Measurements from ENCODE around the gene STIP1.

DNA sequence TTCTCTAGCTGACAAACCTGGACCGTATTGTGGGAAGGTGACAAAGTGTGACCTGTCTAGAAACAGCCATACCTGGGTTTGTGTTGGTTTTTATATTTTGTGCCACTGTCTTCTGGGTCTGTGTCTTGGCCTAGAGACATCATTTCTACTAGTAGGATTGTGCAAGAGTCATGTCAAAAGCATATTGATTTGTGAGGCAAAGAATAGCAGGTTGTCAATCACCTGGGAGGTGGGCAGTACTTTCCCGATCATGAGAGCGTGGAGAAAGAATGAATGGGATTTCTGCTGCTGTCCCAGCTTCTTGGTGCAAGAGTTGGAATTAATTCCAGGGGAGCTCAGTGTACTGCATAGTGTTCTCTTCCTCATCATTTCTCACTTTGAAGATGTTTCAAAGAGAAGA, 15.6 kb downstream of the STIP1 start:
- no peak for TF ChIP-seq POLR2A (IDR thresholded peaks at IDR 0.05)
- TF ChIP-seq, protein P1, sequence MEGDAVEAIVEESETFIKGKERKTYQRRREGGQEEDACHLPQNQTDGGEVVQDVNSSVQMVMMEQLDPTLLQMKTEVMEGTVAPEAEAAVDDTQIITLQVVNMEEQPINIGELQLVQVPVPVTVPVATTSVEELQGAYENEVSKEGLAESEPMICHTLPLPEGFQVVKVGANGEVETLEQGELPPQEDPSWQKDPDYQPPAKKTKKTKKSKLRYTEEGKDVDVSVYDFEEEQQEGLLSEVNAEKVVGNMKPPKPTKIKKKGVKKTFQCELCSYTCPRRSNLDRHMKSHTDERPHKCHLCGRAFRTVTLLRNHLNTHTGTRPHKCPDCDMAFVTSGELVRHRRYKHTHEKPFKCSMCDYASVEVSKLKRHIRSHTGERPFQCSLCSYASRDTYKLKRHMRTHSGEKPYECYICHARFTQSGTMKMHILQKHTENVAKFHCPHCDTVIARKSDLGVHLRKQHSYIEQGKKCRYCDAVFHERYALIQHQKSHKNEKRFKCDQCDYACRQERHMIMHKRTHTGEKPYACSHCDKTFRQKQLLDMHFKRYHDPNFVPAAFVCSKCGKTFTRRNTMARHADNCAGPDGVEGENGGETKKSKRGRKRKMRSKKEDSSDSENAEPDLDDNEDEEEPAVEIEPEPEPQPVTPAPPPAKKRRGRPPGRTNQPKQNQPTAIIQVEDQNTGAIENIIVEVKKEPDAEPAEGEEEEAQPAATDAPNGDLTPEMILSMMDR (IDR thresholded peaks at IDR 0.05): no peak
